HEK293 (cell line): Measurements from ENCODE around the gene XPOT.

ENCODE experiments used
- HOXC10 ChIP-seq: sonication (generic); formaldehyde crosslinking; IDR thresholded peaks from 2 replicates; pipeline ENCODE4 v1.8.1; 2023; ENCODE audit warnings: mild to moderate bottlenecking, missing genetic modification reagents
- KLF9 ChIP-seq: fragments of 450-650 bp; formaldehyde crosslinking; IDR thresholded peaks from 2 replicates; pipeline ENCODE4 v1.5.1; 2016; ENCODE audit warnings: missing biosample characterization, missing genetic modification characterization, low read depth
- ZBTB8A ChIP-seq: fragments of 450-650 bp; formaldehyde crosslinking; IDR thresholded peaks from 2 replicates; pipeline ENCODE4 v1.5.1; 2016; ENCODE audit warnings: missing biosample characterization, missing genetic modification characterization
- ZNF10 ChIP-seq: fragments of 450-650 bp; formaldehyde crosslinking; IDR thresholded peaks from 2 replicates; pipeline ENCODE4 v1.5.1; 2017; ENCODE audit warnings: missing biosample characterization, missing genetic modification characterization
- ZNF146 ChIP-seq: fragments of 450-650 bp; formaldehyde crosslinking; IDR thresholded peaks from 2 replicates; pipeline ENCODE4 v1.5.1; 2016; ENCODE audit warnings: missing biosample characterization, missing genetic modification characterization
- ZNF24 ChIP-seq: fragments of 450-650 bp; formaldehyde crosslinking; IDR thresholded peaks from 2 replicates; pipeline ENCODE4 v1.5.1; 2016; ENCODE audit warnings: missing biosample characterization, missing genetic modification characterization
- ZNF292 ChIP-seq: fragments of 450-650 bp; formaldehyde crosslinking; IDR thresholded peaks from 2 replicates; pipeline ENCODE4 v1.5.1; 2016; ENCODE audit warnings: low read depth, missing biosample characterization, missing genetic modification characterization, borderline replicate concordance
- ZNF707 ChIP-seq: fragments of 450-650 bp; formaldehyde crosslinking; IDR thresholded peaks from 2 replicates; pipeline ENCODE4 v1.5.1; 2016; ENCODE audit warnings: missing biosample characterization, missing genetic modification characterization
- ZNF785 ChIP-seq: fragments of 450-650 bp; formaldehyde crosslinking; IDR thresholded peaks from 2 replicates; pipeline ENCODE4 v1.5.1; 2016; ENCODE audit warnings: missing biosample characterization, missing genetic modification characterization
- TF ChIP-seq, protein P1 (sequence below): fragments of 450-650 bp; formaldehyde crosslinking; IDR thresholded peaks from 2 replicates; pipeline ENCODE4 v1.5.1; 2016; ENCODE audit warnings: missing biosample characterization, missing genetic modification characterization
- TF ChIP-seq, protein P2 (sequence below): fragments of 450-650 bp; formaldehyde crosslinking; IDR thresholded peaks from 2 replicates; pipeline ENCODE4 v1.5.1; 2017; ENCODE audit warnings: missing biosample characterization, mild to moderate bottlenecking, missing genetic modification characterization, moderate library complexity
- TF ChIP-seq, protein P3 (sequence below): fragments of 450-650 bp; formaldehyde crosslinking; IDR thresholded peaks from 2 replicates; pipeline ENCODE4 v1.5.1; 2016; ENCODE audit warnings: missing biosample characterization, missing genetic modification characterization, low read depth

DNA sequence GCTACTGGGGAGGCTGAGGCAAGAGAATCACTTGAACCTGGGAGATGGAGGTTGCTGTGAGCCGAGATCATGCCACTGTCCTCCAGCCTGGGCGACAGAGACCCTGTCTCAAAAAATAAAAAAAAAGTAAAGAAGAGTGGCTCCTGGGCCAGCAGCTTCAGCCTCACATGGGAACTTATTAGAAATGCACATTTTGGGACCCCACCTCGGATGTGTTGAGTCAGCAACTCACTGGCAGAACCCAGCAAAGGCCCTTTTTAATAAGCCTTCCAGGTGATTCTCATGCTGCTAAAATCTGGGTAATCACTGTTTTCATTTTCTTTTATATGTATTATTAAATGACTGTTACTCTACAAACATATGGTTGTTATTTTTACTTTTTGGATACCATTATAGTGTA, 89.3 kb downstream of the XPOT start:
- TF ChIP-seq ZNF10 (tag by site-specific recombination) (no peak), ZBTB8A (tag by site-specific recombination) (no peak), KLF9 (tag by site-specific recombination) (no peak), ZNF292 (tag by site-specific recombination) (no peak), ZNF24 (tag by site-specific recombination) (no peak), ZNF146 (no peak), ZNF707 (tag by site-specific recombination) (no peak), HOXC10 (CRISPR knock-in tag) (no peak), ZNF785 (tag by site-specific recombination) (no peak)
- TF ChIP-seq, protein P1, sequence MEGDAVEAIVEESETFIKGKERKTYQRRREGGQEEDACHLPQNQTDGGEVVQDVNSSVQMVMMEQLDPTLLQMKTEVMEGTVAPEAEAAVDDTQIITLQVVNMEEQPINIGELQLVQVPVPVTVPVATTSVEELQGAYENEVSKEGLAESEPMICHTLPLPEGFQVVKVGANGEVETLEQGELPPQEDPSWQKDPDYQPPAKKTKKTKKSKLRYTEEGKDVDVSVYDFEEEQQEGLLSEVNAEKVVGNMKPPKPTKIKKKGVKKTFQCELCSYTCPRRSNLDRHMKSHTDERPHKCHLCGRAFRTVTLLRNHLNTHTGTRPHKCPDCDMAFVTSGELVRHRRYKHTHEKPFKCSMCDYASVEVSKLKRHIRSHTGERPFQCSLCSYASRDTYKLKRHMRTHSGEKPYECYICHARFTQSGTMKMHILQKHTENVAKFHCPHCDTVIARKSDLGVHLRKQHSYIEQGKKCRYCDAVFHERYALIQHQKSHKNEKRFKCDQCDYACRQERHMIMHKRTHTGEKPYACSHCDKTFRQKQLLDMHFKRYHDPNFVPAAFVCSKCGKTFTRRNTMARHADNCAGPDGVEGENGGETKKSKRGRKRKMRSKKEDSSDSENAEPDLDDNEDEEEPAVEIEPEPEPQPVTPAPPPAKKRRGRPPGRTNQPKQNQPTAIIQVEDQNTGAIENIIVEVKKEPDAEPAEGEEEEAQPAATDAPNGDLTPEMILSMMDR (tag by site-specific recombination) = no peak
- TF ChIP-seq, protein P2, sequence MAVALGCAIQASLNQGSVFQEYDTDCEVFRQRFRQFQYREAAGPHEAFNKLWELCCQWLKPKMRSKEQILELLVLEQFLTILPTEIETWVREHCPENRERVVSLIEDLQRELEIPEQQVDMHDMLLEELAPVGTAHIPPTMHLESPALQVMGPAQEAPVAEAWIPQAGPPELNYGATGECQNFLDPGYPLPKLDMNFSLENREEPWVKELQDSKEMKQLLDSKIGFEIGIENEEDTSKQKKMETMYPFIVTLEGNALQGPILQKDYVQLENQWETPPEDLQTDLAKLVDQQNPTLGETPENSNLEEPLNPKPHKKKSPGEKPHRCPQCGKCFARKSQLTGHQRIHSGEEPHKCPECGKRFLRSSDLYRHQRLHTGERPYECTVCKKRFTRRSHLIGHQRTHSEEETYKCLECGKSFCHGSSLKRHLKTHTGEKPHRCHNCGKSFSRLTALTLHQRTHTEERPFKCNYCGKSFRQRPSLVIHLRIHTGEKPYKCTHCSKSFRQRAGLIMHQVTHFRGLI (tag by site-specific recombination) = no peak
- TF ChIP-seq, protein P3, sequence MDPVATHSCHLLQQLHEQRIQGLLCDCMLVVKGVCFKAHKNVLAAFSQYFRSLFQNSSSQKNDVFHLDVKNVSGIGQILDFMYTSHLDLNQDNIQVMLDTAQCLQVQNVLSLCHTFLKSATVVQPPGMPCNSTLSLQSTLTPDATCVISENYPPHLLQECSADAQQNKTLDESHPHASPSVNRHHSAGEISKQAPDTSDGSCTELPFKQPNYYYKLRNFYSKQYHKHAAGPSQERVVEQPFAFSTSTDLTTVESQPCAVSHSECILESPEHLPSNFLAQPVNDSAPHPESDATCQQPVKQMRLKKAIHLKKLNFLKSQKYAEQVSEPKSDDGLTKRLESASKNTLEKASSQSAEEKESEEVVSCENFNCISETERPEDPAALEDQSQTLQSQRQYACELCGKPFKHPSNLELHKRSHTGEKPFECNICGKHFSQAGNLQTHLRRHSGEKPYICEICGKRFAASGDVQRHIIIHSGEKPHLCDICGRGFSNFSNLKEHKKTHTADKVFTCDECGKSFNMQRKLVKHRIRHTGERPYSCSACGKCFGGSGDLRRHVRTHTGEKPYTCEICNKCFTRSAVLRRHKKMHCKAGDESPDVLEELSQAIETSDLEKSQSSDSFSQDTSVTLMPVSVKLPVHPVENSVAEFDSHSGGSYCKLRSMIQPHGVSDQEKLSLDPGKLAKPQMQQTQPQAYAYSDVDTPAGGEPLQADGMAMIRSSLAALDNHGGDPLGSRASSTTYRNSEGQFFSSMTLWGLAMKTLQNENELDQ (tag by site-specific recombination) = no peak
